ENCODE results near the gene CDK10. TPM values are rescaled to one million over a fixed set of nuclear protein-coding genes. Genes with fewer than 3 reads are reported as not detected.

Gene CDK10
- total RNA-seq, 1 experiment from 2014 or later = 98.0 TPM

- H3K27ac ChIP-seq (ENCODE audit: low read depth, low read length, poor library complexity, severe bottlenecking) = peak overlapping the region; percentile 54
These were observed 44.2 kb downstream of the CDK10 start for GRCh38 chr16:89730610-89731234.

GRCh38 chr16:89732142-89732917 lies 45.8 kb downstream of the CDK10 start:
- Histone ChIP-seq H3K27ac (ENCODE audit: low read depth, low read length, poor library complexity, severe bottlenecking) (no peak overlapping the region), H3K9me3 (ENCODE audit: low read depth, low read length, poor library complexity, severe bottlenecking) (no peaks in the 10 kb centered on the region), H3K4me1 (ENCODE audit: insufficient read depth, low read length, poor library complexity, severe bottlenecking) (no peaks in the 10 kb centered on the region), H3K36me3 (ENCODE audit: insufficient read depth, low read length, poor library complexity, severe bottlenecking) (peaks cover 85% of the 10 kb centered on the region), H3K4me3 (ENCODE audit: low read depth, low read length, poor library complexity, severe bottlenecking) (no peak overlapping the region), H3K27me3 (replicated peaks; ENCODE audit: insufficient read depth, low read depth, low read length, poor library complexity) (no peaks in the 10 kb centered on the region)
- POLR2A ChIA-PET (ENCODE audit: low non-redundant PET) = no interaction called here
- TF ChIP-seq EZH2 (IDR thresholded peaks at IDR 0.05; ENCODE audit: borderline replicate concordance, low read depth, low read length, poor library complexity, severe bottlenecking) = no peak
- TF ChIP-seq CTCF (conservative IDR thresholded peaks at IDR 0.05; ENCODE audit: low read depth, low read length) = no peak
- no TSS peak for BruUV-seq (replicated peaks)
- intact Hi-C loops (cut with micrococcal nuclease; ENCODE audit: unreplicated experiment) = no loop called here
- CTCF ChIA-PET = no interaction called here
- no peak for DNase-seq (ENCODE audit: low spot score)

More at GRCh38 chr16:89730610-89731234, 44.2 kb downstream of the CDK10 start:
- no peak for DNase-seq (ENCODE audit: low spot score)
- TF ChIP-seq CTCF (conservative IDR thresholded peaks at IDR 0.05; ENCODE audit: low read depth, low read length) (no peak), EZH2 (IDR thresholded peaks at IDR 0.05; ENCODE audit: borderline replicate concordance, low read depth, low read length, poor library complexity, severe bottlenecking) (no peak)
- POLR2A ChIA-PET (ENCODE audit: low non-redundant PET) = no interaction called here
- Histone ChIP-seq H3K4me1 (ENCODE audit: insufficient read depth, low read length, poor library complexity, severe bottlenecking) (no peaks in the 10 kb centered on the region), H3K9me3 (ENCODE audit: low read depth, low read length, poor library complexity, severe bottlenecking) (no peaks in the 10 kb centered on the region), H3K27me3 (replicated peaks; ENCODE audit: insufficient read depth, low read depth, low read length, poor library complexity) (no peaks in the 10 kb centered on the region), H3K4me3 (ENCODE audit: low read depth, low read length, poor library complexity, severe bottlenecking) (no peak overlapping the region), H3K36me3 (ENCODE audit: insufficient read depth, low read length, poor library complexity, severe bottlenecking) (peaks cover 78% of the 10 kb centered on the region)
- BruUV-seq (replicated peaks) = no TSS peak
- intact Hi-C loops (cut with micrococcal nuclease; ENCODE audit: unreplicated experiment) = no loop called here
- CTCF ChIA-PET = no interaction called here

GRCh38 chr16:89732918-89733242 lies 46.4 kb downstream of the CDK10 start:
- CTCF ChIA-PET = no interaction called here
- intact Hi-C loops (cut with micrococcal nuclease; ENCODE audit: unreplicated experiment) = no loop called here

More at GRCh38 chr16:89732918-89733242, 46.4 kb downstream of the CDK10 start:
- Histone ChIP-seq H3K36me3 (ENCODE audit: insufficient read depth, low read length, poor library complexity, severe bottlenecking) (peaks cover 85% of the 10 kb centered on the region), H3K4me1 (ENCODE audit: insufficient read depth, low read length, poor library complexity, severe bottlenecking) (no peaks in the 10 kb centered on the region), H3K9me3 (ENCODE audit: low read depth, low read length, poor library complexity, severe bottlenecking) (no peaks in the 10 kb centered on the region), H3K27ac (ENCODE audit: low read depth, low read length, poor library complexity, severe bottlenecking) (peak overlapping the region; percentile 5), H3K27me3 (replicated peaks; ENCODE audit: insufficient read depth, low read depth, low read length, poor library complexity) (no peaks in the 10 kb centered on the region), H3K4me3 (ENCODE audit: low read depth, low read length, poor library complexity, severe bottlenecking) (no peak overlapping the region)
- no peak for DNase-seq (ENCODE audit: low spot score)
- POLR2A ChIA-PET (ENCODE audit: low non-redundant PET) = no interaction called here
- no peak for TF ChIP-seq CTCF (conservative IDR thresholded peaks at IDR 0.05; ENCODE audit: low read depth, low read length)
- TF ChIP-seq EZH2 (IDR thresholded peaks at IDR 0.05; ENCODE audit: borderline replicate concordance, low read depth, low read length, poor library complexity, severe bottlenecking) = no peak
- BruUV-seq (replicated peaks) = no TSS peak

All from A673 (cell line).